Progenitor cell of endocrine pancreas (in vitro differentiated cells): ENCODE data around the gene GBA3. TPM values are rescaled to one million over a fixed set of nuclear protein-coding genes. Genes with fewer than 3 reads are reported as not detected.

ENCODE experiments used
- DNase-seq: peaks from one replicate; pipeline ENCODE4 v3.0.0; 2021; ENCODE audit warnings: low spot score; ENCODE audit not compliant: unreplicated experiment
- H3K27ac Mint-ChIP-seq: 2 replicates; pipeline ENCODE4 v1.8.0; 2021; ENCODE audit warnings: mild to moderate bottlenecking, moderate library complexity, mixed read lengths
- H3K27me3 Mint-ChIP-seq: 2 replicates; pipeline ENCODE4 v1.8.0; 2021; ENCODE audit warnings: mixed read lengths
- H3K36me3 Mint-ChIP-seq: 2 replicates; pipeline ENCODE4 v1.8.0; 2022; ENCODE audit warnings: mixed read lengths; ENCODE audit not compliant: insufficient read depth
- H3K4me1 Mint-ChIP-seq: 2 replicates; pipeline ENCODE4 v1.8.0; 2021; ENCODE audit warnings: low read depth, mixed read lengths
- H3K4me3 Mint-ChIP-seq: 2 replicates; pipeline ENCODE4 v1.8.0; 2021; ENCODE audit warnings: low read depth, mild to moderate bottlenecking, moderate library complexity, mixed read lengths
- H3K9me3 Mint-ChIP-seq: 2 replicates; pipeline ENCODE4 v1.8.0; 2021; ENCODE audit warnings: low read depth, mixed read lengths
- CTCF ChIP-seq: fragments of 200-600 bp; sonication (generic); IDR thresholded peaks from one replicate; pipeline ENCODE4 v1.5.0; 2021; ENCODE audit warnings: antibody characterized with exemption, mild to moderate bottlenecking; ENCODE audit not compliant: unreplicated experiment
- total RNA-seq: library from RNA; stranded (reverse); gene quantifications from 2 replicates; pipeline ENCODE4 v1.2.1, GENCODE V29; 2021

Gene GBA3
- total RNA-seq, 1 donor from 2014 or later = 0.29 TPM

- no peaks in the 10 kb centered on the region for H3K4me1 Mint-ChIP-seq
- no peaks in the 10 kb centered on the region for H3K9me3 Mint-ChIP-seq
- H3K4me3 Mint-ChIP-seq = no peak overlapping the region
- H3K36me3 Mint-ChIP-seq = no peaks in the 10 kb centered on the region
- no peaks in the 10 kb centered on the region for H3K27me3 Mint-ChIP-seq
- no peak for DNase-seq
- H3K27ac Mint-ChIP-seq = no peak overlapping the region
- no peak for TF ChIP-seq CTCF
Measured at GRCh38 chr4:22730021-22730420, 37.3 kb downstream of the GBA3 start.

- TF ChIP-seq CTCF = no peak
- no peak overlapping the region for H3K4me3 Mint-ChIP-seq
- H3K27ac Mint-ChIP-seq = no peak overlapping the region
- H3K27me3 Mint-ChIP-seq = no peaks in the 10 kb centered on the region
- H3K9me3 Mint-ChIP-seq = no peaks in the 10 kb centered on the region
- DNase-seq = no peak
- H3K36me3 Mint-ChIP-seq = no peaks in the 10 kb centered on the region
- H3K4me1 Mint-ChIP-seq = no peaks in the 10 kb centered on the region
Measured at GRCh38 chr4:22733816-22734215, 41.1 kb downstream of the GBA3 start.

DNA sequence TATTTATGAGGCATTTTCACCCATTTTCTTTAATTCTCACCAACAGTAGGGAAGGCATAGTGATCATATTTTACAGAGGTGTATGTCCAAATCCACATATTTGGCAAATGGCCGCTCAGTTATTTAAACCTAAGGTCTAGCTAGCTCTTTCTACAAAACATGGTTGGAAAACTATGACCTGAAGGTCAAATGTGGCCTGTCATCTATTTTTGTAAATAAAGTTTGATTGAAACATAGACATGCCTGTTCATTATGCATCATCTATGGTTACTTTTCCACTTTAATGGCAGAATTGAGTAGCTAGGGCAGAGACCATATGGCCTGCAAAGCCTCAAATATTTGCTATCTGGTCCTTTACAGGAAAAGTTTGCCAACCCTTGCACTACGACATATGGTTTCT is 44.2 kb downstream of the GBA3 start:
- Mint-ChIP-seq H3K9me3 (no peaks in the 10 kb centered on the region), H3K4me3 (no peak overlapping the region), H3K4me1 (no peaks in the 10 kb centered on the region), H3K27ac (no peak overlapping the region), H3K36me3 (no peaks in the 10 kb centered on the region), H3K27me3 (no peaks in the 10 kb centered on the region)
- no peak for DNase-seq
- no peak for TF ChIP-seq CTCF

DNA sequence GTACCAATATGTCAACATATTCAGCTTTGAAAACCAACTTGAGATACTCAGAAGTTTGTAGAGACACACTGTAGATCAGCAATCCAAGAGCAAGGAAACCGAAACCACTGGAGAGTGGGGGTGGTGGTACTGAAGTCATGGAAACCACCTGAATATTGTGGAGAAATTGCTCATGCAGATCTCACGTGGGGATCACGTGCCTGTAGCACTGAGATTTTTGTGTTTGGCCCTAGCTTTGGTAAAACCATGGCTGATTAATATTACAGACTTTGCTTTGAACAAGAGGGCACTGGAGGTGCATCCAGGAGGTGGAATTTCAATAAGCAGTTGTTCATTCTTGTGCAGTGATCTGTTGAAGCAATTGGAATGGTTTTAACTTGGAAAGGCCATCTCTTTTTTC is 47.2 kb downstream of the GBA3 start:
- no peak for TF ChIP-seq CTCF
- no peaks in the 10 kb centered on the region for H3K4me1 Mint-ChIP-seq
- DNase-seq = no peak
- no peak overlapping the region for H3K27ac Mint-ChIP-seq
- no peak overlapping the region for H3K4me3 Mint-ChIP-seq
- no peaks in the 10 kb centered on the region for H3K9me3 Mint-ChIP-seq
- H3K27me3 Mint-ChIP-seq = no peaks in the 10 kb centered on the region
- H3K36me3 Mint-ChIP-seq = no peaks in the 10 kb centered on the region

GRCh38 chr4:22741744-22742143 is 49.0 kb downstream of the GBA3 start:
- H3K27ac Mint-ChIP-seq = no peak overlapping the region
- DNase-seq = no peak
- H3K27me3 Mint-ChIP-seq = no peaks in the 10 kb centered on the region
- TF ChIP-seq CTCF = no peak
- no peak overlapping the region for H3K4me3 Mint-ChIP-seq
- H3K36me3 Mint-ChIP-seq = no peaks in the 10 kb centered on the region
- H3K9me3 Mint-ChIP-seq = no peaks in the 10 kb centered on the region
- H3K4me1 Mint-ChIP-seq = no peaks in the 10 kb centered on the region
